GM18867 (cell line): ENCODE measurements around the gene TNFRSF25.
A peak's percentile ranks its signal among the peaks of the same experiment; 100 is the strongest.
"Not testable (repeated sequence)": the region's sequence is repeated elsewhere in the genome, so short reads cannot be mapped to it uniquely, and the experiment has no call there.

Experiments used
- ATAC-seq: cut with Tn5 transposase; IDR thresholded peaks from one replicate; pipeline ENCODE4 v1.9.1; 2021; ENCODE audit warnings: mild to moderate bottlenecking, moderate library complexity; ENCODE audit not compliant: unreplicated experiment

Gene TNFRSF25

GRCh38 chr1:6502000-6502891 lies 36.3 kb upstream of the TNFRSF25 start:
- ATAC-seq, result no peak

- no peak for ATAC-seq
Measured at GRCh38 chr1:6501279-6501813, 35.4 kb upstream of the TNFRSF25 start.

- ATAC-seq, result no peak
Measured at GRCh38 chr1:6500544-6501278, 34.7 kb upstream of the TNFRSF25 start.

- ATAC-seq, result no peak
Measured at GRCh38 chr1:6499296-6499695, 33.3 kb upstream of the TNFRSF25 start.

GRCh38 chr1:6498576-6499111 lies 32.7 kb upstream of the TNFRSF25 start:
- ATAC-seq, result no peak

GRCh38 chr1:6497867-6498575 lies 32.0 kb upstream of the TNFRSF25 start:
- no peak for ATAC-seq

GRCh38 chr1:6497215-6497866 lies 31.4 kb upstream of the TNFRSF25 start:
- ATAC-seq, result no peak

- ATAC-seq, result no peak
Measured at GRCh38 chr1:6496890-6497214, 30.9 kb upstream of the TNFRSF25 start.

- ATAC-seq, result no peak
Measured at GRCh38 chr1:6496365-6496721, 30.4 kb upstream of the TNFRSF25 start.

- no peak for ATAC-seq
Measured at GRCh38 chr1:6495540-6496364, 29.8 kb upstream of the TNFRSF25 start.

GRCh38 chr1:6495041-6495441 lies 29.1 kb upstream of the TNFRSF25 start:
- ATAC-seq, result no peak

GRCh38 chr1:6494627-6495026 lies 28.7 kb upstream of the TNFRSF25 start:
- no peak for ATAC-seq

- ATAC-seq, result not testable (repeated sequence)
Measured at GRCh38 chr1:6493834-6494223, 27.9 kb upstream of the TNFRSF25 start.

GRCh38 chr1:6491966-6492365 lies 26.0 kb upstream of the TNFRSF25 start:
- ATAC-seq, result no peak

GRCh38 chr1:6491480-6491962 lies 25.5 kb upstream of the TNFRSF25 start, which contains the start of gene PLEKHG5:
TSS of gene PLEKHG5 (minus strand) at chr1:6491667. CDS start at chr1:6477571, 14,096 bp downstream.
- ATAC-seq, result no peak

GRCh38 chr1:6491081-6491449 lies 25.1 kb upstream of the TNFRSF25 start:
- ATAC-seq, result no peak

- ATAC-seq, result peak; percentile 49
Measured at GRCh38 chr1:6490181-6491080, 24.5 kb upstream of the TNFRSF25 start.

- peak; percentile 57 for ATAC-seq
Measured at GRCh38 chr1:6489799-6490180, 23.8 kb upstream of the TNFRSF25 start.

GRCh38 chr1:6489383-6489765 lies 23.4 kb upstream of the TNFRSF25 start:
- ATAC-seq, result no peak
